NT2/D1 (cell line): Measurements from ENCODE around the gene CEMIP.

ENCODE experiments used
- DNase-seq: peaks from one replicate; pipeline ENCODE4 v3.0.0-alpha.2; 2011; ENCODE audit warnings: low read depth, low spot score
- H3K27me3 ChIP-seq: 2 replicates; pipeline ENCODE4 v1.6.0; 2011; ENCODE audit warnings: mild to moderate bottlenecking; ENCODE audit not compliant: insufficient read length, insufficient read depth
- H3K36me3 ChIP-seq: 2 replicates; pipeline ENCODE4 v1.6.1; 2011; ENCODE audit warnings: mild to moderate bottlenecking, low read length, mixed read lengths; ENCODE audit not compliant: insufficient read depth, insufficient read length
- H3K4me1 ChIP-seq: 2 replicates; pipeline ENCODE4 v1.5.1; 2011; ENCODE audit not compliant: insufficient read depth, insufficient read length
- H3K4me3 ChIP-seq: 2 replicates; pipeline ENCODE4 v1.5.1; 2011; ENCODE audit warnings: low read depth; ENCODE audit not compliant: insufficient read length
- H3K9ac ChIP-seq: 2 replicates; pipeline ENCODE4 v1.6.0; 2011; ENCODE audit warnings: low read depth; ENCODE audit not compliant: insufficient read length
- H3K9me3 ChIP-seq: 2 replicates; pipeline ENCODE4 v1.5.1; 2011; ENCODE audit warnings: mild to moderate bottlenecking, low read length; ENCODE audit not compliant: insufficient read depth
- SUZ12 ChIP-seq: IDR thresholded peaks from 2 replicates; pipeline ENCODE4 v1.6.1; 2011; ENCODE audit not compliant: insufficient read length, insufficient read depth; ENCODE audit errors: extremely low read depth
- YY1 ChIP-seq: IDR thresholded peaks from 2 replicates; pipeline ENCODE4 v1.6.1; 2011; ENCODE audit not compliant: insufficient read length, insufficient read depth
- ZNF274 ChIP-seq: IDR thresholded peaks from 2 replicates; pipeline ENCODE4 v1.6.1; 2011; ENCODE audit warnings: mild to moderate bottlenecking, low read depth, low read length

CEMIP gene

GRCh38 chr15:80791004-80791403 lies 11.8 kb downstream of the CEMIP start:
- H3K36me3 ChIP-seq: no peaks in the 10 kb centered on the region

GRCh38 chr15:80796407-80796806 lies 17.2 kb downstream of the CEMIP start:
- Histone ChIP-seq H3K27me3 (no peaks in the 10 kb centered on the region), H3K9me3 (no peaks in the 10 kb centered on the region), H3K4me3 (no peak overlapping the region), H3K36me3 (no peaks in the 10 kb centered on the region), H3K4me1 (no peaks in the 10 kb centered on the region), H3K9ac (no peak overlapping the region)
- TF ChIP-seq ZNF274: no peak
- TF ChIP-seq YY1: no peak
- no peak for TF ChIP-seq SUZ12
- no peak for DNase-seq

More at GRCh38 chr15:80791004-80791403, 11.8 kb downstream of the CEMIP start:
- H3K9ac ChIP-seq: no peak overlapping the region
- no peaks in the 10 kb centered on the region for H3K27me3 ChIP-seq
- H3K4me3 ChIP-seq: no peak overlapping the region
- no peaks in the 10 kb centered on the region for H3K9me3 ChIP-seq
- peaks cover 2% of the 10 kb centered on the region for H3K4me1 ChIP-seq
- DNase-seq: no peak
- no peak for TF ChIP-seq ZNF274
- no peak for TF ChIP-seq SUZ12
- TF ChIP-seq YY1: no peak

GRCh38 chr15:80798911-80799310 lies 19.7 kb downstream of the CEMIP start:
- Histone ChIP-seq H3K36me3 (no peaks in the 10 kb centered on the region), H3K9ac (no peak overlapping the region), H3K27me3 (no peaks in the 10 kb centered on the region), H3K9me3 (no peaks in the 10 kb centered on the region), H3K4me1 (no peaks in the 10 kb centered on the region), H3K4me3 (no peak overlapping the region)
- DNase-seq: no peak
- no peak for TF ChIP-seq YY1
- no peak for TF ChIP-seq SUZ12
- TF ChIP-seq ZNF274: no peak

GRCh38 chr15:80800067-80800466 lies 20.9 kb downstream of the CEMIP start:
- DNase-seq: no peak
- no peak overlapping the region for H3K4me3 ChIP-seq
- TF ChIP-seq ZNF274 (no peak), SUZ12 (no peak), YY1 (no peak)
- H3K4me1 ChIP-seq: no peaks in the 10 kb centered on the region
- no peaks in the 10 kb centered on the region for H3K36me3 ChIP-seq
- H3K9me3 ChIP-seq: no peaks in the 10 kb centered on the region
- H3K27me3 ChIP-seq: no peaks in the 10 kb centered on the region
- no peak overlapping the region for H3K9ac ChIP-seq

GRCh38 chr15:80801891-80802680 lies 22.9 kb downstream of the CEMIP start:
- no peaks in the 10 kb centered on the region for H3K4me1 ChIP-seq
- H3K9ac ChIP-seq: no peak overlapping the region
- DNase-seq: no peak
- H3K9me3 ChIP-seq: no peaks in the 10 kb centered on the region
- no peak for TF ChIP-seq ZNF274
- TF ChIP-seq YY1: no peak
- TF ChIP-seq SUZ12: no peak
- H3K4me3 ChIP-seq: no peak overlapping the region
- no peaks in the 10 kb centered on the region for H3K36me3 ChIP-seq
- H3K27me3 ChIP-seq: no peaks in the 10 kb centered on the region

GRCh38 chr15:80803580-80804525 lies 24.7 kb downstream of the CEMIP start:
- TF ChIP-seq ZNF274 (no peak), YY1 (no peak), SUZ12 (no peak)
- Histone ChIP-seq H3K4me3 (no peak overlapping the region), H3K9ac (no peak overlapping the region), H3K36me3 (no peaks in the 10 kb centered on the region), H3K9me3 (no peaks in the 10 kb centered on the region), H3K4me1 (no peaks in the 10 kb centered on the region), H3K27me3 (no peaks in the 10 kb centered on the region)
- DNase-seq: no peak

GRCh38 chr15:80804970-80805495 lies 25.9 kb downstream of the CEMIP start:
- no peak for DNase-seq
- H3K4me1 ChIP-seq: no peaks in the 10 kb centered on the region
- no peak overlapping the region for H3K4me3 ChIP-seq
- H3K9me3 ChIP-seq: no peaks in the 10 kb centered on the region
- TF ChIP-seq ZNF274 (no peak), SUZ12 (no peak), YY1 (no peak)
- H3K27me3 ChIP-seq: no peaks in the 10 kb centered on the region
- H3K36me3 ChIP-seq: no peaks in the 10 kb centered on the region
- no peak overlapping the region for H3K9ac ChIP-seq
